Ovary (tissue), 9 donors: ENCODE data around the gene EXT2. TPM values are rescaled to one million over a fixed set of nuclear protein-coding genes. Genes with fewer than 3 reads are reported as not detected.

ENCODE experiments used
- DNase-seq, 5 donors: peaks; one replicate each; pipeline ENCODE4 v3.0.0-alpha.2; 2019 to 2020
- H3K27ac ChIP-seq, 2 donors: fragments of 200-600 bp; one replicate each; pipeline versions ENCODE4 v1.5.1 to v1.8.0; 2019 to 2022
- H3K27me3 ChIP-seq: fragments of 200-600 bp; one replicate; pipeline ENCODE4 v1.8.0; 2022
- H3K36me3 ChIP-seq: fragments of 200-600 bp; sonication (generic); one replicate; pipeline ENCODE4 v1.5.1; 2019
- H3K4me1 ChIP-seq: one replicate; pipeline ENCODE4 v1.8.1; 2013; ENCODE audit warnings: mild to moderate bottlenecking, moderate library complexity; ENCODE audit not compliant: insufficient read depth
- H3K4me3 ChIP-seq: fragments of 200-600 bp; sonication (generic); one replicate; pipeline ENCODE4 v1.5.1; 2017
- H3K9me3 ChIP-seq, 2 donors: fragments of 200-600 bp in 1 of 2; sonication (generic) in 1 of 2; one replicate each; pipeline versions ENCODE4 v1.5.1 to v1.8.1; 2013 to 2019; ENCODE audit warnings: mild to moderate bottlenecking in 1 of 2, moderate library complexity in 1 of 2
- EP300 ChIP-seq: sonication (generic); formaldehyde crosslinking; IDR thresholded peaks from one replicate; pipeline ENCODE4 v1.6.1; 2017; ENCODE audit warnings: antibody characterized with exemption
- POLR2A ChIP-seq: fragments of 450-650 bp; IDR thresholded peaks from one replicate; pipeline ENCODE4 v1.6.1; 2017; ENCODE audit warnings: antibody characterized with exemption, mild to moderate bottlenecking, moderate library complexity
- WGBS, 3 donors: extraction: QIAGEN DNeasy Blood & Tissue Kit in 1 of 3; methylation state at CpG; one replicate each; pipeline versions ENCODE4 v1.1.5 to v1.1.7; 2013 to 2017; 5-methylcytosine and 5-hydroxymethylcytosine counted together
- intact Hi-C, 4 donors: fragments of 100-400 bp; cut with DNase I; formaldehyde crosslinking; loops; one replicate each; pipeline versions ENCODE4 v1.11.0 to v1.15.1; 2022 to 2023
- polyA plus RNA-seq, 2 donors: library from polyadenylated mRNA; stranded (reverse); fragments of 200-250 nt in 1 of 2; fragments of 350-450 nt in 1 of 2; fragmentation: Illumina TruSeq in 1 of 2; extraction: RNeasy Lipid Tissue Mini Kit (QIAGEN cat#74804) in 1 of 2; gene quantifications; one replicate each; pipeline ENCODE4 v1.2.3, GENCODE V29; 2013 to 2014
- total RNA-seq, 7 donors: library from RNA; depleted of rRNA in 2 of 7; stranded (reverse); fragments of >200 nt in 2 of 7; fragmentation: NEBNext Ultra II Directional in 3 of 7; extraction: Animal tissue kit (Norgen Biotek cat#: 25700) in 3 of 7; gene quantifications; one replicate each; pipeline versions ENCODE4 v1.1.0 to v1.2.4, GENCODE V29; 2016 to 2023
- TF ChIP-seq, protein P1 (sequence below), 3 donors: fragments of 450-650 bp in 2 of 3; fragments of 200-600 bp in 1 of 3; IDR thresholded peaks; one replicate each; pipeline versions ENCODE4 v1.5.1 to v1.8.0; 2016 to 2022; ENCODE audit warnings: antibody characterized with exemption in 3 of 3, mild to moderate bottlenecking in 1 of 3
- donor health status: DM: no; HTN: no; CAD: no; lungs with moderate emphysema.
- donor health status: DM: no; HTN: no; CAD: no.
- donor health status: Bipolar disorder and iron deficiency.
- donor health status: DM: yes; HTN: yes; CAD: no.
- donor health status: DM: no; HTN: no; CAD: no.
- donor health status: DM: yes; HTN: yes; CAD: no.

EXT2 gene
- total and polyA plus RNA-seq, 9 donors = 38.0 to 88.8 (median 47.1) TPM

GRCh38 chr11:44159848-44160721 lies 64.6 kb downstream of the EXT2 start:
- intact Hi-C loops = no loop called here
- TF ChIP-seq EP300 = no peak
- TF ChIP-seq POLR2A = no peak
- TF ChIP-seq, protein P1, sequence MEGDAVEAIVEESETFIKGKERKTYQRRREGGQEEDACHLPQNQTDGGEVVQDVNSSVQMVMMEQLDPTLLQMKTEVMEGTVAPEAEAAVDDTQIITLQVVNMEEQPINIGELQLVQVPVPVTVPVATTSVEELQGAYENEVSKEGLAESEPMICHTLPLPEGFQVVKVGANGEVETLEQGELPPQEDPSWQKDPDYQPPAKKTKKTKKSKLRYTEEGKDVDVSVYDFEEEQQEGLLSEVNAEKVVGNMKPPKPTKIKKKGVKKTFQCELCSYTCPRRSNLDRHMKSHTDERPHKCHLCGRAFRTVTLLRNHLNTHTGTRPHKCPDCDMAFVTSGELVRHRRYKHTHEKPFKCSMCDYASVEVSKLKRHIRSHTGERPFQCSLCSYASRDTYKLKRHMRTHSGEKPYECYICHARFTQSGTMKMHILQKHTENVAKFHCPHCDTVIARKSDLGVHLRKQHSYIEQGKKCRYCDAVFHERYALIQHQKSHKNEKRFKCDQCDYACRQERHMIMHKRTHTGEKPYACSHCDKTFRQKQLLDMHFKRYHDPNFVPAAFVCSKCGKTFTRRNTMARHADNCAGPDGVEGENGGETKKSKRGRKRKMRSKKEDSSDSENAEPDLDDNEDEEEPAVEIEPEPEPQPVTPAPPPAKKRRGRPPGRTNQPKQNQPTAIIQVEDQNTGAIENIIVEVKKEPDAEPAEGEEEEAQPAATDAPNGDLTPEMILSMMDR (IDR thresholded peaks at IDR 0.05) = no peak
- Histone ChIP-seq H3K36me3 (no peaks in the 10 kb centered on the region), H3K27me3 (no peaks in the 10 kb centered on the region), H3K9me3 (no peaks in the 10 kb centered on the region), H3K4me3 (no peak overlapping the region), H3K4me1 (no peaks in the 10 kb centered on the region), H3K27ac (no peak overlapping the region)
- WGBS, 3 donors = 86 to 93% (median 92%) methylated on average over 1 of the region's 1 CpG
- no peak for DNase-seq

DNA sequence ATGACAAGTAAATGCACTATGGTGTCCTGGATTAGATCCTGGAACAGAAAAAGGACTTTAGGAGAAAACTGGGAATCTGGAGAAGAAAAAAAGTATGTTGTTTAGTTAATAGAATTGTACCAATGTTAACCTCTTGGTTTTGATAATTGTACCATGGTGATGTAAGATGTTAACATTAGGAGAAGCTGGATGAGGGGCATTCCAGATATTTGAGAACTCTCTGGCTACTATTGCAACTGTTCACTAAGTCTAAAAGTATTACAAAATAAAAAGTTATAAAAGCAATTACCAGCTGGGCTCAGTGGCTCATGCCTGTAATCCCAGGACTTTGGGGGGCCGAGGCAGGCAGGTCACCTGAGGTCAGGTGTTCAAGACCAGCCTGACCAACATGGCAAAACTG lies 66.5 kb downstream of the EXT2 start:
- intact Hi-C loops = no loop called here
- Histone ChIP-seq H3K9me3 (no peaks in the 10 kb centered on the region), H3K27ac (no peak overlapping the region), H3K4me3 (no peak overlapping the region), H3K4me1 (no peaks in the 10 kb centered on the region), H3K27me3 (no peaks in the 10 kb centered on the region), H3K36me3 (no peaks in the 10 kb centered on the region)
- no peak for DNase-seq
- WGBS, 3 donors = 83 to 95% (median 91%) methylated on average over 1 of the region's 1 CpG
- TF ChIP-seq, protein P1 (IDR thresholded peaks at IDR 0.05) = no peak
- TF ChIP-seq EP300 (no peak), POLR2A (no peak)

DNA sequence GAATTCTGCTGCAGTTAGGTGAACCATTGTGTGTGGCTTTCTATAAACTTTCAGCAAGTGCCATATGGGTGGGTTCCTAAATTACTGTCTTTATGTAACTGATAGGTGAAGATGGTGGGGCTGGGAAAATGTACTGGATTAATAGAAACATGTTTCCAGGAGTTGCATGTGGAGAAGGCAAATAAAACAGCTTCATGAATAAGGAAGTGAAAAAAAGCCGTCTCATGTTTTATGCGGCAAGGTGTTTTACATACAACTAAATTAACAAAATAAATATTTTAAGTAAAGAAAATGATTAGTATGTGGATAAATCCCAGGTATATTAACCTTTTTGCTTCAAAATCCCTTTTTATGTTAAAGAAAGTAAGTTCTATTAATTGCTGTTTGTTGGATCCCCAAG lies 67.2 kb downstream of the EXT2 start:
- intact Hi-C loops = no loop called here

GRCh38 chr11:44165432-44165831 lies 70.0 kb downstream of the EXT2 start:
- Histone ChIP-seq H3K36me3 (no peaks in the 10 kb centered on the region), H3K9me3 (no peaks in the 10 kb centered on the region), H3K4me3 (no peak overlapping the region), H3K27me3 (no peaks in the 10 kb centered on the region), H3K27ac (no peak overlapping the region), H3K4me1 (no peaks in the 10 kb centered on the region)
- WGBS, 3 donors = 96 to 98% (median 96%) methylated on average over 1 of the region's 1 CpG
- no peak for TF ChIP-seq EP300
- TF ChIP-seq, protein P1 (IDR thresholded peaks at IDR 0.05) = no peak
- TF ChIP-seq POLR2A = no peak
- no peak for DNase-seq
- intact Hi-C loops = no loop called here

More for the DNA sequence above, 67.2 kb downstream of the EXT2 start:
- WGBS, 3 donors = 96 to 100% (median 96%) methylated on average over 2 of the region's 2 CpGs
- H3K4me3 ChIP-seq = no peak overlapping the region
- H3K9me3 ChIP-seq = no peaks in the 10 kb centered on the region
- no peaks in the 10 kb centered on the region for H3K36me3 ChIP-seq
- no peak for DNase-seq
- no peaks in the 10 kb centered on the region for H3K4me1 ChIP-seq
- H3K27ac ChIP-seq = no peak overlapping the region
- TF ChIP-seq, protein P1 (IDR thresholded peaks at IDR 0.05) = no peak
- TF ChIP-seq EP300 (no peak), POLR2A (no peak)
- no peaks in the 10 kb centered on the region for H3K27me3 ChIP-seq
